Stimulated activated CD4-positive, alpha-beta T cell treated with anti-CD3 and anti-CD28 coated beads, Interleukin-1b, Interleukin-23, amount 100 ng/mL, for 24 hours (primary cell): ENCODE data around the gene THPO.
"Not testable (repeated sequence)": the region's sequence is repeated elsewhere in the genome, so short reads cannot be mapped to it uniquely, and the experiment has no call there.

Source experiments
- DNase-seq, 4 experiments: peaks; one replicate each; pipeline ENCODE4 v3.0.0-alpha.2; 2020; ENCODE audit warnings: low read depth in 4 of 4, low spot score in 1 of 4

The THPO gene

DNA sequence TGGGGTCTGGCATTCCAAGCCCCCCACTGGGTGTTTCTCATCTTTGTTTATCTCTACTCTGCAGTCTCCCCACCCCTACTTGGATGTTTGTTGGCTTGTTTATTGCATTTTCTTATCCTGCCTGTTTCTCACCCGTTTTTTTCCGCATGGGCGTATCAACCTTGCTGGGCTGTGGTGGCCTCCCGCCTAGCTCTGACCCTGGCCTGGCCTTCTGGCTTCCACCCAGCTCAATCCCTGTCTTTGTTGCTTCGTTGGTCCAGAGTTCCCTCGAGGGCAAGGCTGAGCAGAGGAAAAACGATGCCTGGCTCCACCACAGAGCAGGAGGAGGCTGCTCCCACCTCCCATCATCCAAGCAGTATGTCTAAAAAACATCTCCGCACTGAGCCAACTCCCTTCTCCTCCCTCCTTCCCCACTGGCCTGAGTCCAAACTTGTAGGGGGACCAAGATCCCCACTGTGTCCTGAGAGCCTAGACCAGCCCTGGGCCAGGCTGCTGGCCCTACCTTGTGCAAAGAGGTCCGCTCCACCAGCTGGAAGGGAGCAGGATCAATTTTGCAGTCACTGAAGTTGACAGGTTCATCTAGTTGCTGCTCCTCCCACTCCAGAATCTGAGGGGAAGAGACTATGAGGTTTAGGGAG, 26.4 kb downstream of the THPO start:
- DNase-seq = no peak

GRCh38 chr3:184350618-184351017, 27.4 kb downstream of the THPO start:
- no peak for DNase-seq

DNA sequence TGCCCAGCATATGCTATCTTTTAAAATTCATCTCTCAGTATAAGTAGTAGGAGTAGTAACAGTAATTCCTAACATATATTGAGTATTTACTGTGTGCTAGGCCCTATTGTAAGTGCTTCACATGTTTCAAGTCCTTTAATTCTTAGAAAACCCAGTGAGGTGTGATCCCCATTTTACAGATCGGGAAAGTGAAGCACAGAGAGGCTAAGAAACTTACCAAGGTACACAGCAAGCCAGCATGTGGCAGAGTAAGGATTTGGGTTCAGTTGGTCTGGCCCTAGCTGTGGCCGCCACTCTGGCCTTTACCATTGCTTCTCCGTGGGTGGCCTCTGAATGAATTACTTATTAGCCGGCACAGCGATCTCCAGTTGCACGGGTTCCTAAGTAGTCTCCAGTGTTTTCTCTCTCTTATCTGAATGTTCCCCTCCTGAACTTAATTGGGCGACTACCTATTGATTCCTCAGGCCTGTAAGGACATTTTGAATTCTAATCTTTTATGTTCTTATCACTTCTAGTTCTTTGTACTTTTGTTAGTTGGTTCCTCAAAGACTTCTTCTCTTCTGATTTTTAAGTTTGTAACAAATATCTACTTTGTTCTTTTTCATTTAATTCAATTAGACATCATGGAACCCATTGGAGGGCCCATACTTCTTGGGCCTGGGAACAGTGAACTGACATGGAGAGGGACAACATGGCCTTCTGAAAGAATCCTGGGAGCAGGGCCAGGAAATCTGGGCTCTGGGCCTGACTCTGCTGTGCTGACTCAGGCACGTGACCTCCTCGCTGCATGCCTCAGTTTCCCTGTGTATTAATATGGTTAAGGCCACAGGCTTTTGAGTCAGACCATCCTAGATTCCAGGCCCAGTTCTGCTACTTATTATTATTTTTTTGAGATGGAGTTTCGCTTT, 28.2 kb downstream of the THPO start:
- no peak for DNase-seq

GRCh38 chr3:184348057-184348382, 30.0 kb downstream of the THPO start:
- DNase-seq = no peak

DNA sequence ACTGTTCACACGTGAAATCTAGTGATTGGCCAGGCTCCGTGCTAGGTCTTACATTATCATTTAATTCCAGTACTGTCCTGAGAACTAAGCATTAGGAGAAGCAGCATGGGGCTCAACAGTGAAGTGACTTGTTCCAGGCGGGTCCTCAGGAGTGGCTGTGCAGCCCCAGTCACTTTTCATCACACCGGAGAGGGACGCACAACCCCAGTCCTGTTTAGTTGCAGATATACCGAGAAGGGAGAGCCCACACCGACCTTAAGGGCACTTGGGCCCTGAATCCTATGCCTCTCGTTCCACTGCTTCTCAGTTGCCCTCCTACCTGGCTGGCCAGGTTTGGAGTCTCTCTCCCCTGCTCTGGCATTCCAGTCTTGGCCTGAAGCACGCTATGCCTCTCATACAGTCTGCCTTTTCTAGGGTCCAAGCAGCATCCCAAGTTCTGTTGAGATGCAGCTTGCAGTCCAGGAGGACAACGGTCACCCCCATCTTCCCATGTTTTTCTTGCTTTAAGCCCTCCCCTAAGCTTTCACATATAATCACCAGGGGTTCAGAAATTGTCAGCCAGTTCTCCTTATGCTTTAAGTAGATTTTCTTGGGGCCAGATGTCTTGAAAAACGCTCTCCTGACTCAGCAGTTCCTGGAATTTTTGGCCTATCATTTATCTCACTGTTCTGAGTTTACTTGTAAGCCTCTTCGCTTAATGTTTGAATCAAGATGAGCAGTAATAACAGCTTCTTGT, 30.5 kb downstream of the THPO start:
- no peak for DNase-seq

DNA sequence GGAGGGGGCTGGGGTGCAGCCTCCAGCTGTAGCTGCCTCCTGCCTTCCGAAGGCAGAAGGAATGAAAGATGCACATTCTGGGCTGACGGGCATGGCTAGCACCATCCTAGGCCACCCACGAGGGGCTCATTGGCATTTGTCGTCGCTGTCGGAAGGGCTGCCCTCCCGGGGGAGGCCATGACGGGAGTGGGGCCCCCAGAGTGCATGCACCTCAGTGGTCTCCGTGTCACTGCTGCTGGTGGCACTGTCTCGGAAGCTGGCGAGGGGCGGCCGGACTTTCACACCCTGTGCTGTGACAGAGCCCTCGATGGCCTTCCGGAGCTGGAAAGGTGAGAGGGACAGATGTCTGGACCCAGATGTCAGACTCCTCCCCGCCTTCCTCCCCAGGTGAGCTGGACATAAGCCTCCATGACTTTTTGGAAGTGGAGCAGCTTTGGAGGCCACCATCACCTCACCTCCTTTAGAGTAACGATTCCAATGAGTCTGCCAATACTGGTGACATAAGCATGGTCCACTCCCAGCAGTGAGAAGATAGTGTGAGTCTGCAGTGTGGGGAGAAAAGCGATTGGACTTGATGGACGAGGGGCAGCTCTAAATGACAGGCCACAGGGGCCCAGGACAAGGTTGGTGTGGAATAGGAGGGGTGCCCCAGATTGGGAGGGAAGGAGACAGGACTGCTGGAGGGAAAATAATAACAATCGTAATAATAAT, 31.4 kb downstream of the THPO start:
- no peak for DNase-seq

DNA sequence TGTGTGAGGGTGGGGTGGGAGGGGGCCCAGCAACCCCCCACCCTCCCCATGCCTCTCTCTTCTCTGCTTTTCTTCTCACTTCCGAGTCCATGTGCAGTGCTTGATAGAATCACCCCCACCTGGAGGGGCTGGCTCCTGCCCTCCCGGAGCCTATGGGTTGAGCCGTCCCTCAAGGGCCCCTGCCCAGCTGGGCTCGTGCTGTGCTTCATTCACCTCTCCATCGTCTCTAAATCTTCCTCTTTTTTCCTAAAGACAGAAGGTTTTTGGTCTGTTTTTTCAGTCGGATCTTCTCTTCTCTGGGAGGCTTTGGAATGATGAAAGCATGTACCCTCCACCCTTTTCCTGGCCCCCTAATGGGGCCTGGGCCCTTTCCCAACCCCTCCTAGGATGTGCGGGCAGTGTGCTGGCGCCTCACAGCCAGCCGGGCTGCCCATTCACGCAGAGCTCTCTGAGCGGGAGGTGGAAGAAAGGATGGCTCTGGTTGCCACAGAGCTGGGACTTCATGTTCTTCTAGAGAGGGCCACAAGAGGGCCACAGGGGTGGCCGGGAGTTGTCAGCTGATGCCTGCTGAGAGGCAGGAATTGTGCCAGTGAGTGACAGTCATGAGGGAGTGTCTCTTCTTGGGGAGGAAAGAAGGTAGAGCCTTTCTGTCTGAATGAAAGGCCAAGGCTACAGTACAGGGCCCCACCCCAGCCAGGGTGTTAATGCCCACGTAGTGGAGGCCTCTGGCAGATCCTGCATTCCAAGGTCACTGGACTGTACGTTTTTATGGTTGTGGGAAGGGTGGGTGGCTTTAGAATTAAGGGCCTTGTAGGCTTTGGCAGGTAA, 32.5 kb downstream of the THPO start:
- DNase-seq = no peak

DNA sequence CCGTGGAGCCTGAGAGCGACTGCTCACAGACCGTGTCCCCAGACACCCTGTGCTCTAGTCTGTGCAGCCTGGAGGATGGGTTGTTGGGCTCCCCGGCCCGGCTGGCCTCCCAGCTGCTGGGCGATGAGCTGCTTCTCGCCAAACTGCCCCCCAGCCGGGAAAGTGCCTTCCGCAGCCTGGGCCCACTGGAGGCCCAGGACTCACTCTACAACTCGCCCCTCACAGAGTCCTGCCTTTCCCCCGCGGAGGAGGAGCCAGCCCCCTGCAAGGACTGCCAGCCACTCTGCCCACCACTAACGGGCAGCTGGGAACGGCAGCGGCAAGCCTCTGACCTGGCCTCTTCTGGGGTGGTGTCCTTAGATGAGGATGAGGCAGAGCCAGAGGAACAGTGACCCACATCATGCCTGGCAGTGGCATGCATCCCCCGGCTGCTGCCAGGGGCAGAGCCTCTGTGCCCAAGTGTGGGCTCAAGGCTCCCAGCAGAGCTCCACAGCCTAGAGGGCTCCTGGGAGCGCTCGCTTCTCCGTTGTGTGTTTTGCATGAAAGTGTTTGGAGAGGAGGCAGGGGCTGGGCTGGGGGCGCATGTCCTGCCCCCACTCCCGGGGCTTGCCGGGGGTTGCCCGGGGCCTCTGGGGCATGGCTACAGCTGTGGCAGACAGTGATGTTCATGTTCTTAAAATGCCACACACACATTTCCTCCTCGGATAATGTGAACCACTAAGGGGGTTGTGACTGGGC, 33.3 kb downstream of the THPO start:
- no peak for DNase-seq

DNA sequence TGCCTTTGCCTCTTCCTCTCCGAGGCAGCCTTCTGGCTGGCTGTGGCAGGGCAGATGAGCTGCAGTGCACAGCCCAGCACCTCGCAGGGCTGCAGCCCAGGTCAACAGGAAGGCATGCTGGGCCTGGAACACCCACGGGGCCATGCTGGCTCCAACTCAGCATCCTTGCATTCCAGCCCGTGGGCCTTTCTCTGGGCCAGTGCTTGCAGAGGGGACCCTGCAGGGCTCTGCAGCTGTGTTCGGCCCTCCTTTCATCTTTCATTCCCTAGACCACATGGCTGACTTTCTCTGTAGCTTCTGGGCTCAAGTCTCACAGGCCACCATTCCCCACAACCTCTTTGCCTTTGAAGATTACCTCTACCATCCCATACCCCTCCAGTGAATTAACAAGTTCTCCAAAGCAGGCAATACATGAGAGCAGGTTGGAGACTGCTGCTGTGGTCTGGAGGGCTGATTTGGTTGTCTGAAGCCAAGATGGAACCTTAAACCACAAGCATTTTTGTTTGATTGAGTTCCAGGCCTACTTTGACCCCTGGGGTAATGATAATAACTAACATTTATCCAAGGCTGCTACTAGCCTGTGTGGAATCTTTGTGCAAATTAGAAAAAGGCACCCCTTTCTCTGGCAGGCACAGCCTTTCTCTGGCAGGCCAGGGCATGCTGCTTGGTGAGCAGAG, 34.7 kb downstream of the THPO start:
- no peak for DNase-seq

DNA sequence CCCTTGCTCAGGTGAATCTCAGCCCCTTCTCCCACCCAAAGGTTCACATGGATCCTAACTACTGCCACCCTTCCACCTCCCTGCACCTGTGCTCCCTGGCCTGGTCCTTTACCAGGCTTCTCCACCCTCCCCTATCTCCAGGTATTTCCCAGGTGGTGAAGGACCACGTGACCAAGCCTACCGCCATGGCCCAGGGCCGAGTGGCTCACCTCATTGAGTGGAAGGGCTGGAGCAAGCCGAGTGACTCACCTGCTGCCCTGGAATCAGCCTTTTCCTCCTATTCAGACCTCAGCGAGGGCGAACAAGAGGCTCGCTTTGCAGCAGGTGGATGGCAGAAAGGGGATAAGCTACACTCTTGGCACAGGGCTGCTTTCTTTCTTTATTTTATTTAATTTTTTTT, 36.1 kb downstream of the THPO start:
- no peak for DNase-seq

- not testable (repeated sequence) for DNase-seq
These were observed 38.4 kb downstream of the THPO start for GRCh38 chr3:184339451-184340135.

DNA sequence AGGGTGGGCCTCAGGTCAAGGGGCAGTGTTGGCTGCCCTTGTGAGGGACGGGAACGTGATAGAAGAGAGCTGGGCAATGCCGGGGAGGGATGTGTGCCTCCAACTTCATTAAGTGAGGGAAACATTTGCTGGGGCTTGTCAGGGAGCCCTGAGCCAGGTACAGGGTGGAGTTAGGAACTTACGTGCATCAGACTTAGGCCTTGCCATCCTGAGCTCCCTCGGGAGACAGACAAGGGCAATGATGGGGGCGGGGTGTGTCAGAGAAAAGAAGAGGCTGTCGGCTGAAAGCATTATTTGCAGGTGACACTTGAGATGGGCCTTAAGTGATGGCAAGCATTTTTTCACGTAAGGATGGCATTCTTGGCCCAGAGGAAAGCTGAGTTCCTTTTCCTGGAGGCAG, 39.0 kb downstream of the THPO start:
- DNase-seq = no peak

GRCh38 chr3:184338511-184338945, 39.5 kb downstream of the THPO start:
- no peak for DNase-seq

DNA sequence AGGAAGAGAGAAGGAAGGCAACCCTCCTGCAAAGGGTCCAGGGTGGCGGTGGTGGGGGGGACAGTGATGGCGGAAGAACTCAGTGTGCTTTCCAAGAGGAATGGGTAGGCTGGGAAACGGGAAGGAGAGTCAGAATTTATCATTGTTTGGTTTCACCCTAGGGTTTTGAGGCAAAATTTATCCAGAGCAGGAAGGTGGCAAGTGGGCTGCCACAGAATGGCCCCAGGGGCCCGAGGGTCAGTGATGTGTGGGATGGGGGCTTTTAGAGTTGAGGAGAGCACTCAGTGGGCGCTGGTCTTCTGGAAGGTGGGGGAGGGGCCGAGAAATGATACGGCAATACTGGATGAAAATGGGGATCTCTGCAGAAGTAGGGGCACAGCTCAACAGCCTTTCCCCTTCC, 40.0 kb downstream of the THPO start:
- DNase-seq = no peak

DNA sequence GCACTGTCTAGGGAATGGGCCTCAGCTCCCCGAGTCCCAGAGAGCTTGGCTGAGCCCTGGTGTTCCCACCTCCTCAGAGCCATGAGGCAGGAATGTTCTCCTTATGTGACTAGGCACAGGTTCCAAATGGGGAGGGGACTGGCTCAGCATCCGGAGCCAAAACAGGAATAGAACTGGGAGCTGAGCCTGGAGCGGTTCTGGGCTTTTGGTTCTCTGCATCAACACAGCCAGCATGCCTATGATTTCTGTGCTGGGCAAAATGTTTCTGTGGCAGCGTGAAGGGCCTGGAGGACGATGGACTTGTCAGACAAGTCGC, 40.6 kb downstream of the THPO start, which contains the start of gene FAM131A:
FAM131A (plus strand) TSS at position 202 of the 316 bp plus-strand sequence; CDS start at position 233, 31 bp downstream.
- DNase-seq = no peak

- no peak for DNase-seq
These were observed 41.2 kb downstream of the THPO start for GRCh38 chr3:184336547-184337398.

DNA sequence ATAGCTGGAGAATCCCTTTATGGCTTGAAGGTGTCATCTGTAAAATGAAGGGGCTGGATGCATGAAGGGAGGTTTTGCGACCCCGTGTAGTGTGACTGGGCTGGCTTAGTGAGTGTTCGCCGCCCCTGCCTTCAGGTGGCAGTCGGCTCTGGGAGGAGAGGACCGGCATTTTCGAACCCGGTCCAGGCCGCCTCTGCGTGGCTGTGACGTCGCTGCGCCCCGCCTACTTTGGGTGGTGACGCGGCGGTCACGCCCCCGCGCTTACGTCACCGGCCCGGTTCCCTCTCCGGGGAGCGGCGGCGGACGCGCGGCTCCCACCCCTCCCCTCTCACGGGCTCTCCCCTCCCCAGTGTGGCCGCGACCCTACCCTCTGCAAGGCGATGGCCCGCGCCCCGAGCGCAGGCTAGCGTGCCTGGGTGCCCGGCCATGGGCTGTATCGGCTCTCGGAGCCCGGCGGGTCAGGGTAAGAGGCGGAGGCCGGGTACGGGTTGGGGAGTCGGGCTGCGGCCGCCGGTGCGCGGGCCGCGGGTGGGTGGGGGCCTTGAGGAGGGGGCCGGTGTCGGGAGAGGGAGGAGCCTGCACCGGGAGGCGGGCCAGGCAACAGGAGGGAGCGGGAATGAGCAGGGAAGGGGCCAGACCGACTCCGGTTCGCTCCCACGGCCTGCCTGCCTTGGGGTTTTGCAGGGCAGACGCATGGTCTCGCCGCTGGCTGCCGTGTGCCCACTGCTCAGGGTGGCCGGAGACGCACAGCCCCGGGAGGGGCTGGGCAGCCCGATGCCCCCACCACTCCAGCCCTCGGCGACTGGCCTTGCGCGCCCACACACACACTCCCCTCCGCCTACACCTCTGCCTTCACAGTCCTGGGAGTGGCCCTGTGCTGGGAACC, 42.1 kb downstream of the THPO start:
- DNase-seq = peak; percentile 79 to 87 (median 82)
